SK-N-SH treated with all-trans-retinoic acid at 6 μM for 48 hours (cell line): Measurements from ENCODE around the gene WASF2.

Experiments used
- ISL1 ChIP-seq: fragments of 250-450 bp; sonication (Bioruptor Pico); IDR thresholded peaks from 2 replicates; pipeline ENCODE4 v2.1.2; 2022; ENCODE audit warnings: mild to moderate bottlenecking, moderate library complexity
- RARB ChIP-seq: fragments of 250-450 bp; sonication (Bioruptor Pico); IDR thresholded peaks from 2 replicates; pipeline ENCODE4 v1.8.0; 2021; ENCODE audit warnings: mild to moderate bottlenecking, moderate library complexity
- ZFP3 ChIP-seq: fragments of 250-450 bp; sonication (Bioruptor Pico); IDR thresholded peaks from 2 replicates; pipeline ENCODE4 v1.5.0; 2020; ENCODE audit warnings: mild to moderate bottlenecking, moderate library complexity
- ZNF8 ChIP-seq: fragments of 450-650 bp; formaldehyde crosslinking; IDR thresholded peaks from 2 replicates; pipeline ENCODE4 v1.5.0; 2020; ENCODE audit warnings: mild to moderate bottlenecking, moderate library complexity
- TF ChIP-seq, protein P1 (sequence below): fragments of 250-450 bp; sonication (Bioruptor Pico); IDR thresholded peaks from 2 replicates; pipeline ENCODE4 v1.5.1; 2021; ENCODE audit warnings: mild to moderate bottlenecking, moderate library complexity

DNA sequence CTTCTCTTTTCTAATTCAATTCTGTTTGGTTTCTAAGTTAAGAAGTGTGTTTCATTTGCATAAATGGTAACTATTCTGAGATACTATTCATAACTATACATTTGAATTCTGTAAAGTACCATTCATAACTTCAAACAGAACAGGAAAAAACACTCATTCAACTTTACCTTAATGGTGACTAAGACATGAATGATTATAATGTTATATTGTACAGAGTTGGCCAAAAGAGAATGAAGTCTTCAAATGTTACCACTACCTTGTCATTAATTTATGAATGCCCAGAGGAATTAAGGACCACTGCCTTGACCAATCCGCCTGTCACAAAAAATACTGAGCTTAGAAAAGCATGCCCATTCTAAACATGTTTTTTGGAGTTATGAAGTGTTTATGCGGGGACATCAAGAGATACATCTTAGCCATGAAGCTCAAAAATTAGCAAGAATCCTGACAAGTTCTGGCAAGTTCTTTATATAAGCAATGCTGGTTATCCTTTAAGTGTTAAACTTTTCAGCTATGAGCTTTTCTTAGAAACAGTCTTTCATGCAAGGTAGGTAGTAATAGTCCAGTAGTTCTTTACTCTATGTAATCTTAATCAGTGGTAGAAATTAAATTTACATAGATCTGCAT lies 7.9 kb downstream of the WASF2 start:
- TF ChIP-seq ISL1 (no peak), ZFP3 (CRISPR knock-in tag) (no peak), ZNF8 (CRISPR knock-in tag) (no peak), RARB (CRISPR knock-in tag) (no peak)
- TF ChIP-seq, protein P1, sequence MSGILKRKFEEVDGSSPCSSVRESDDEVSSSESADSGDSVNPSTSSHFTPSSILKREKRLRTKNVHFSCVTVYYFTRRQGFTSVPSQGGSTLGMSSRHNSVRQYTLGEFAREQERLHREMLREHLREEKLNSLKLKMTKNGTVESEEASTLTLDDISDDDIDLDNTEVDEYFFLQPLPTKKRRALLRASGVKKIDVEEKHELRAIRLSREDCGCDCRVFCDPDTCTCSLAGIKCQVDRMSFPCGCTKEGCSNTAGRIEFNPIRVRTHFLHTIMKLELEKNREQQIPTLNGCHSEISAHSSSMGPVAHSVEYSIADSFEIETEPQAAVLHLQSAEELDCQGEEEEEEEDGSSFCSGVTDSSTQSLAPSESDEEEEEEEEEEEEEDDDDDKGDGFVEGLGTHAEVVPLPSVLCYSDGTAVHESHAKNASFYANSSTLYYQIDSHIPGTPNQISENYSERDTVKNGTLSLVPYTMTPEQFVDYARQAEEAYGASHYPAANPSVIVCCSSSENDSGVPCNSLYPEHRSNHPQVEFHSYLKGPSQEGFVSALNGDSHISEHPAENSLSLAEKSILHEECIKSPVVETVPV = no peak
